Fibroblast of lung (primary cell): ENCODE measurements around the gene EML3. TPM values are rescaled to one million over a fixed set of nuclear protein-coding genes. Genes with fewer than 3 reads are reported as not detected.

Experiments
- DNase-seq, 2 donors: peaks; one replicate each; pipeline versions ENCODE4 v3.0.0 to v3.0.0-alpha.2; 2010; ENCODE audit warnings: low read depth in 2 of 2
- H2AFZ ChIP-seq: 2 replicates; pipeline ENCODE4 v1.5.1; 2012; ENCODE audit warnings: low read length, control low read depth, inconsistent platforms
- H3K27ac ChIP-seq: 2 replicates; pipeline ENCODE4 v1.5.1; 2011; ENCODE audit warnings: low read length, control low read depth; ENCODE audit not compliant: insufficient read depth
- H3K27me3 ChIP-seq: 2 replicates; pipeline ENCODE4 v1.5.1; 2011; ENCODE audit warnings: mild to moderate bottlenecking, low read length; ENCODE audit not compliant: control insufficient read depth, insufficient read depth
- H3K36me3 ChIP-seq: 2 replicates; pipeline ENCODE4 v1.5.1; 2011; ENCODE audit warnings: low read length; ENCODE audit not compliant: control insufficient read depth, insufficient read depth
- H3K4me1 ChIP-seq: 2 replicates; pipeline ENCODE4 v1.5.1; 2011; ENCODE audit warnings: low read length; ENCODE audit not compliant: control insufficient read depth, insufficient read depth; ENCODE audit errors: extremely low read depth
- H3K4me2 ChIP-seq: 2 replicates; pipeline ENCODE4 v1.5.1; 2011; ENCODE audit warnings: low read length, control low read depth; ENCODE audit not compliant: insufficient read depth; ENCODE audit errors: extremely low read depth
- H3K4me3 ChIP-seq, 4 experiments: fragments of 200-600 bp in 1 of 4; sonication (generic) in 1 of 4; replicated peaks in 1 of 4; 2 replicates each; pipeline ENCODE4 v1.5.1; 2011 to 2016; ENCODE audit warnings: low read length in 4 of 4, low read depth in 3 of 4, mild to moderate bottlenecking in 3 of 4, control low read depth in 2 of 4, inconsistent platforms in 1 of 4, mixed read lengths in 1 of 4; ENCODE audit not compliant: insufficient read depth in 1 of 4; ENCODE audit errors: control extremely low read depth in 1 of 4
- H3K79me2 ChIP-seq: 2 replicates; pipeline ENCODE4 v1.5.1; 2012; ENCODE audit warnings: mild to moderate bottlenecking, low read length, inconsistent platforms; ENCODE audit not compliant: control insufficient read depth, insufficient read depth
- H3K9ac ChIP-seq: 2 replicates; pipeline ENCODE4 v1.5.1; 2011; ENCODE audit warnings: mild to moderate bottlenecking, low read length, control low read depth; ENCODE audit not compliant: insufficient read depth
- H3K9me3 ChIP-seq: 2 replicates; pipeline ENCODE4 v1.5.1; 2012; ENCODE audit warnings: low read depth, low read length; ENCODE audit not compliant: control insufficient read depth, insufficient read depth
- H4K20me1 ChIP-seq: 2 replicates; pipeline ENCODE4 v1.5.1; 2011; ENCODE audit warnings: low read length; ENCODE audit not compliant: control insufficient read depth, insufficient read depth; ENCODE audit errors: extremely low read depth
- CTCF ChIP-seq, 2 donors: IDR thresholded peaks in 1 of 2; conservative IDR thresholded peaks in 1 of 2; 1 replicate in 1 of 2; 2 replicates in 1 of 2; pipeline ENCODE4 v1.5.1; 2011 to 2012; ENCODE audit warnings: low read length in 2 of 2, control low read depth in 1 of 2, inconsistent platforms in 1 of 2, low read depth in 1 of 2, mild to moderate bottlenecking in 1 of 2
- EZH2 ChIP-seq: IDR thresholded peaks from 2 replicates; pipeline ENCODE4 v1.5.1; 2012; ENCODE audit warnings: low read length, control low read depth, mild to moderate bottlenecking; ENCODE audit errors: missing control alignments
- polyA plus RNA-seq, 2 donors: library from polyadenylated mRNA; depleted of rRNA in 1 of 2; stranded (reverse) in 1 of 2; unstranded in 1 of 2; fragments of >200 nt; gene quantifications; 2 replicates each; pipeline ENCODE4 v1.2.1, GENCODE V29; 2011 to 2012; ENCODE audit warnings: missing spikeins in 1 of 2
- total RNA-seq: library from RNA; depleted of rRNA; stranded (reverse); fragments of >200 nt; gene quantifications from 2 replicates; pipeline ENCODE4 v1.2.1, GENCODE V29; 2014

EML3 gene
- total and polyA plus RNA-seq, 2 donors (not counting 1 experiment from before 2014, with no cell fraction given): 20.5 to 22.6 TPM

- H4K20me1 ChIP-seq: no peaks in the 10 kb centered on the region
- H3K36me3 ChIP-seq: peaks cover 3% of the 10 kb centered on the region
- no peak overlapping the region for H3K9ac ChIP-seq
- no peaks in the 10 kb centered on the region for H3K27me3 ChIP-seq
- peaks cover 6% of the 10 kb centered on the region for H3K4me1 ChIP-seq
- TF ChIP-seq EZH2 (no peak), CTCF (conservative IDR thresholded peaks at IDR 0.05 in 1 of 2, IDR thresholded peaks at IDR 0.05 in 1 of 2; ENCODE audit: low read depth in 1 of 2, low read length in 2 of 2) (no peak)
- peak in 1 of 2 donors; percentile 57 for DNase-seq
- no peak overlapping the region for H3K4me2 ChIP-seq
- H3K9me3 ChIP-seq: no peaks in the 10 kb centered on the region
- H3K79me2 ChIP-seq: peaks cover 15% of the 10 kb centered on the region
- no peak overlapping the region for H3K4me3 ChIP-seq
- no peak overlapping the region for H2AFZ ChIP-seq
- no peak overlapping the region for H3K27ac ChIP-seq
These were observed 33.3 kb downstream of the EML3 start for GRCh38 chr11:62579252-62579651.

GRCh38 chr11:62578541-62578940, 34.0 kb downstream of the EML3 start:
- Histone ChIP-seq H4K20me1 (no peaks in the 10 kb centered on the region), H3K27ac (no peak overlapping the region), H3K9me3 (no peaks in the 10 kb centered on the region), H3K79me2 (peaks cover 16% of the 10 kb centered on the region), H3K9ac (no peak overlapping the region), H3K27me3 (no peaks in the 10 kb centered on the region), H2AFZ (no peak overlapping the region), H3K36me3 (peaks cover 3% of the 10 kb centered on the region), H3K4me2 (no peak overlapping the region), H3K4me1 (peaks cover 6% of the 10 kb centered on the region), H3K4me3 (no peak overlapping the region)
- no peak for DNase-seq
- TF ChIP-seq CTCF (conservative IDR thresholded peaks at IDR 0.05 in 1 of 2, IDR thresholded peaks at IDR 0.05 in 1 of 2; ENCODE audit: low read depth in 1 of 2, low read length in 2 of 2) (no peak), EZH2 (no peak)

GRCh38 chr11:62577046-62577714, 35.4 kb downstream of the EML3 start:
- no peak for TF ChIP-seq CTCF (conservative IDR thresholded peaks at IDR 0.05 in 1 of 2, IDR thresholded peaks at IDR 0.05 in 1 of 2; ENCODE audit: low read depth in 1 of 2, low read length in 2 of 2)
- TF ChIP-seq EZH2: no peak
- H3K36me3 ChIP-seq: peaks cover 3% of the 10 kb centered on the region
- H3K79me2 ChIP-seq: peaks cover 29% of the 10 kb centered on the region
- H3K9ac ChIP-seq: no peak overlapping the region
- DNase-seq: no peak
- H3K9me3 ChIP-seq: no peaks in the 10 kb centered on the region
- H3K27me3 ChIP-seq: no peaks in the 10 kb centered on the region
- H3K4me2 ChIP-seq: no peak overlapping the region
- H3K27ac ChIP-seq: no peak overlapping the region
- peaks cover 6% of the 10 kb centered on the region for H3K4me1 ChIP-seq
- no peak overlapping the region for H2AFZ ChIP-seq
- H3K4me3 ChIP-seq: no peak overlapping the region
- no peaks in the 10 kb centered on the region for H4K20me1 ChIP-seq
